GM18861 (cell line): ENCODE data around the gene MLLT3.

ENCODE experiments used
- ATAC-seq: cut with Tn5 transposase; IDR thresholded peaks from one replicate; pipeline ENCODE4 v1.9.1; 2021; ENCODE audit not compliant: unreplicated experiment

The MLLT3 gene

GRCh38 chr9:20524776-20525175 lies 97.5 kb downstream of the MLLT3 start:
- no peak for ATAC-seq

DNA sequence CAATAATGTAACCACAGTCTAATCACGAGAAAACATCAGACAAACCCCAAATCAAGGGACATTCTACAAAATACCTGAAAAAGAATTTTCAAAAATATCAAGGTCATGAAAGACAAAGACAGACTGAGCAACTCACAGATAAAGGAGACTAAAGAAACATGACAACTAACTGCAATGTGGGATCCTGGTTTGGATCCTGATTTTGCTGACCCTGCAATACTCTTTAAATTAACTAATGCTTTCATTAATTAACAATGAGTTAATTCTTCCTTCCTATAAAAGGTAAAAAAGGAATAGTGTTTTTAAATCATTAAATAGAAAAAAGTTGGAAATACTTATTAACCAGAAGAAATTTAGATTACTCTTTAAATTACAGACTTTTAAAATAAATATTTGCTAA lies 103.6 kb downstream of the MLLT3 start:
- ATAC-seq, result no peak

- ATAC-seq, result no peak
These were observed 109.0 kb downstream of the MLLT3 start for GRCh38 chr9:20513126-20513913.

DNA sequence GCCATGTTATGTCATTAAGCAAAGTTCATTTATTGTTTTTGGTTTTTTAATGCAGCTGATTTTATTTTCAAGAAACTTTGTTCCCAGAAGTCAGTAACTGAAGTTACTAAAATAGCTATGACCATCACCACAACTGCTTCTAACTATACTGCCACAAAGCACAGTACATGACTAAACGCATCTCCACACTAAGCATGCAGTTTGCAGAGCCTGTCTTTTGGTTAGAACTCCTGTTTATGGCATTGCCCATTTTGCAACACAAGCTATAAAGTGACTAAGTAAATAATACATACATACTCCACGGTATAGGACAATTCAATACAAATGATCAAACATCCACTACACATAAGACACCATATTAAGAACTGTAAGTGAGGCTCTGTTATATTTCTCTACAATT lies 109.7 kb downstream of the MLLT3 start:
- ATAC-seq, result no peak

DNA sequence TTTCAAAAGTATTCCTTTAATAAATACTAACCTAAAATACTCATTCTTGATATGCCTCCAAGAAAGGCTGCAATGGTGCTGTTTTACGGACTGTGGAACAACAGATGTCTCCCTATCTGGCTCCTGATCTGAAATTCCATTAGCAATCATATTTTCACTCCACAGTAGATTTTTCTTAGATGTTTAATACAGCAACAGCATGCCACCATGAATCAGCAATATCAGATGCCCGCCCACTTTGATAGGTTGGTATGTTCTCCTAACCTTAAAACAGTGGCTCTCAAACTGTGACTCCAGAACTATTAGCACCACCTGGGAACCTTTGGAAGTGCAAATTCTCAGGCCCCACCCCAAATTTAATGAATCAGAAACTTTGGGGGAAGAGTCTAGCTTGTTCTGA lies 110.2 kb downstream of the MLLT3 start:
- ATAC-seq, result no peak

GRCh38 chr9:20511686-20512085 lies 110.6 kb downstream of the MLLT3 start:
- ATAC-seq, result no peak

- ATAC-seq, result no peak
These were observed 112.8 kb downstream of the MLLT3 start for GRCh38 chr9:20509466-20509865.

- peak; percentile 76 for ATAC-seq
These were observed 114.1 kb downstream of the MLLT3 start for GRCh38 chr9:20508242-20508641.

DNA sequence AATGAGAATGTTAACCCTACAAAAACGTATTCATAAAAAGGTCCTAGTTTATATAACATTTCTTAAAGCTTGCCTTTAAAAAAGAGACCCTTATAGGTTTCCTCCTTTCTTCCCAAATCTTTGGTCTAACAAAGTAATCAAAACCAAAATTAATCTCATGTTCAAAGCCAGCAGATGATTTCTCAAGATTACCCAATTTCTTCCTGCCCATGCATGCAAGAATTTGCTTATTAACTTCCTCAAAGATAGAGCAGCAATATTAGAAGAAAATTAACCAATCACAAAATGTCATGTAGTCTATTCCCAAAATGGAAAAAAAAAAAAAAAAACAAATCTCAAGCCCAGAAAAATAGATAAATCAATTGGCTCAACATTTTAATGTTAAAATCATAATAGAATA lies 114.9 kb downstream of the MLLT3 start:
- ATAC-seq, result no peak

DNA sequence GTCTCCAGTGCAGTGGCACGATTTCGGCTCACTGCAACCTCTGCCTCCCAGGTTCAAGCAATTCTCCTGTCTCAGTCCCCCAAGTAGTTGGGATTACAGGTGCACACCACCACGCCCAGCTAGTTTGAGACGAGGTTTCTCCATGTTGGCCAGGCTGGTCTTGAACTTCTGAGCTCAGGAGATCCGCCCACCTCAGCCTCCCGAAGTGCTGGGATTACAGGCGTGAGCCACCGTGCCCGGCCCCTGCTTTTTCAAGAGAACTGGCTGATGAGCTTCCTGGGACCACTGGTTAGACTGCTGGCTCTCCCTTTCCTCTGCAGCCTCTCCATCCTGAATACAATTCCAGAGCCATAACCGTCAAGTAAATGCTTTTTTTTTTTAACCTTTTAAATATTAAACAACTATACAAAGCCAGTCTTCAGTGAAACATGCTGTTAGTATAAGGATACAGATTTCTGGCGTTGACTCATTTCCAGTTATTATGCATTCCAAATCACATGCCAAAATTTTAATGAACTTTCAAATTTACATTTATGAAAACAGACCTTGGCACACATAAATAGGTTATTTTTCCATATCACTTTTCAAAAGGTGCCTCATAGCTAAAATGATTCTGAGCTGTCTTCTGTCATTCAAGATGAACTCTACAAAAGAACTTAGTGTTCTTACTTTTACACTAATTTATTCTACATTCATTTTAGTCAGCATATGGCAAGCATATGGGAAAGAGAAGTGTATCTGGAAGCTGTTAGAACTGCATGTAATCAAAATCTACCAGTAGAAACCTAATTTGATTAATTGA lies 116.0 kb downstream of the MLLT3 start:
- ATAC-seq, result no peak

DNA sequence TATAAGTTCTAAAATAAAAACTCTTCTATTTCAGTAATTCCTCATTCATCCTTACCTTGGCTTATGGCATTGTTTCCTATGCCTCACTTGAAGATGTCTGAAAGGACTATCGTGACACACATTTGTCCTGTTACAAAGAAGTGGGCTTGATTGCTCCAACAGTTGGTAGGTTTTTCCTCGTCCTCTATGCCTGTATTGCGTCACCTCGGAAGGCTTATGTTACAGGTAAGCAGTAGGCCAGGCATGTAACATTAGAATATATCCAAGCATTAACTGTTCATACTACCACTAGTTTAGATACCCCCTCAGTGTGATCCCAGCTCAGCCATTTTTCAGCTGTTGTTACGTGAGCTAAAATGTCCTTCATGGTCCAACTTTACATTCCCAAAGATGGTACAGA lies 116.7 kb downstream of the MLLT3 start:
- no peak for ATAC-seq

GRCh38 chr9:20504930-20505329 lies 117.4 kb downstream of the MLLT3 start:
- ATAC-seq, result no peak

DNA sequence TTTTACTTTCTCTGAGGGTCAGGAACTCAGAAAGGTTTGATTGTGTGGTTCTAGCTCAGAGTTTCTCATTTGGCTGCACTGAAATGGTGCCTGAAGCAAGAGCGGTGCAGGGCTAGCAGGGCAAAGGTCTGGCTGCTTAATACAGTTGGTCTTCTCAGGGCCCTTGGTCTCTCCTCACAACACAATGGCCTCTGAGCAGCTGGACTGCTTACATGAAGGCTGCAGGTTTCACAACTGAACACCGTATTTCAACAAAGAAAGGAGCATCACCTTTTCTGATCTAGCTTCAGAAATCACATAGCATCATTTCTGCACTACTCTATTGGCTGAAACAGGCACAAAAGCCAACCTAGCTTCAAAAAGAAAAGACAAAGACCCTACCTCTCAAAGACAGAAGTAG lies 122.2 kb downstream of the MLLT3 start:
- ATAC-seq, result no peak

DNA sequence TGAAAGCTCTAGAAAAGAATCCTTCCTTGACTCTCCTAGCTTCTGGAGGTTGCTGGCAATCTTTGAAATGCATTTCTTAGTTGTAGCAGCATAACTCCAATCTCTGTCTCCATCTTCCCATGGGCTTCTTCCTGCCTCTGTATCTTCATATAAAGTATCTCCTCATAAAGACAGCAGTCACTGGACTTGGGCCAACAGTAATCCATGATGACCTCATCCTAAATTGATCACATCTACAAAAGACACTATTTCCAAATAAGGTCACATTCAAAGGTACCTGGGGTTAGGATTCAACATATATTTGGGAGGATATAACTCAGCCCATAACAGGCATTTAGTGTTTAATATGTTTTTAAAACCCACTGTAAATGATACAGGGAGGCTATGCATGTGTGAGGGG lies 123.3 kb downstream of the MLLT3 start:
- ATAC-seq, result no peak

- no peak for ATAC-seq
These were observed 126.0 kb downstream of the MLLT3 start for GRCh38 chr9:20496328-20496727.

DNA sequence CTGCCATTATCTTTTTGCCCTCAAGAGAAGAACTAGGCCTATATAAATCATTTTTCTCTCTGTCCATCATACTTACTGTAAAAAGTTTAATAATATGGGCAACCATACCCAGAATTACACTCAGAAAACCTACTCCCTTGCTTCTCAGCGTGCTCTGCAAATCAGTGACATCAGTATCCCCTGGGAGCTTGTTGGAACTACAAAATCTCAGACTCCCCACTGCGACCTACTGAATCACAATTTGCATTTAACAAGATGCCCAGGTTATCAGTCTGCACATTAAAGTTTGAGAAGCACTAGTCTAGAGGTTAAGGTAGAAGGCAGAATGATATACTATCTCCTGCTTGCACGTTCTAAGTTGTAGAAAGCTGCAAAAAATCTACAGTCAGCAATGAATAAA lies 127.2 kb downstream of the MLLT3 start:
- peak; percentile 37 for ATAC-seq

- ATAC-seq, result no peak
These were observed 128.3 kb downstream of the MLLT3 start for GRCh38 chr9:20494035-20494434.

- no peak for ATAC-seq
These were observed 129.5 kb downstream of the MLLT3 start for GRCh38 chr9:20492772-20493171.

- ATAC-seq, result no peak
These were observed 130.7 kb downstream of the MLLT3 start for GRCh38 chr9:20491612-20492011.

DNA sequence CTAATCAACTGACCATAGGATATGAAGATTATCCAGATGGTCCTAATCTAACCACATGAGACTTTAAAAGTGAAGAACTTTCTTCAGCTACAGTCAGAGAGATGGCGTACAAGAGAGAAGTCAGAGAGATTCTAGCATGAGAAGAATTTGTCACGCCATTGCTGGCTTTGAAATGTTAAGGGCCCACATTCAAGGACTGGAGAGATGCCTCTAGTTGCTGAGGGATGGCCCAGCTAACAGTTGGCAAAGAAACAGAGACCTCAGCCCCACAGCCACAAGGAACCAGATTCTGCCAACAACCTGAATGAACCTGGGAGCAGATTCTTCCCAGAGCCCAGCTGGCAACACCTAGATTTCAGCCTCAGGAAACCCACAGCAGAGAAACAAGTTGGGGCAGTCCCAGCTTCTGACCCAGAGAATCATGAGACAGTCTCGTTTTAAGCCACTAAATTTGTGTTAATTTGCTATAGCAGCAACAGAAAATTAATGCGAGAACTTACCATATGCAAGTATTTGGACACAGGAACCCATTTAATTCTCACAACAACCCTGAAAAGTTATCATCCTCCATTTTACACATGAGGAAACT lies 132.0 kb downstream of the MLLT3 start:
- no peak for ATAC-seq

DNA sequence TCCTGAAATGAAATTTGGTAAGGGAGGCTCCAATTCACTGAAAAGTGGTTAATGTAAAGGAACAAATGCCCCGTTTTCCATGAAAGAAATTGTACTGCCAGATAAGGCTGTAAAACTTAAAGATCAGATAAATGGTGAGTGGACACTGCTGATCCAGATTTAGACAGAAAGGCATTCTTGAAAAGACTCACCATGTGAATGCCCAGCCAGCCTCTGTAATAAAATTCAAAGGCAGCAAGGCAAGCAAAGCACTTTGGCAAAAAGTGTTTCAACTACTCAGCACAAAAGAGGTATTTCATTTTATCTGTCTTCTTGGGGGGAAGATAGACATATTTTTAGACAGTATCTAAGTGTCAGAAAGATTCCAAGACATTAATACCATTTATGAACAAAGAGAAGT lies 133.6 kb downstream of the MLLT3 start:
- ATAC-seq, result no peak

DNA sequence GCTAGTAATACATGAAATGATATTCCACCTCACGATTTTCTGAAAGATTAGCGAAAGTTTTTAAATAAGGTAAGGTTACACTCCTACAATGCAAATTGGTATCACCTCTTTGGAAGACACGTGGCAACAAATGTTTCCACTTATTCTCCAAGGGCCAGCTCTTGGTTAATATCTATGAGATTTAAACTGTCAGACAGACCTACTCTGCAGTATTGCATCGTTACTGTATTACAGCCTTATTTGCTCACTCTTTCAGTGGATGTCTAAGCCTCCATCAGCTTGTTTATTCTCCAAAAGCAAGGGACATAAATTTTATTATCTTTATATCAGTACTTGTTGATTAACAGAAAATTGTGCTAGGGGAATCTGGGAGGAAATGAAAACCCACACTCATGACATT lies 135.7 kb downstream of the MLLT3 start:
- no peak for ATAC-seq
